Stimulated activated CD4-positive, alpha-beta T cell treated with anti-CD3 and anti-CD28 coated beads, Interleukin-4, amount 100 ng/mL, for 24 hours (primary cell): ENCODE measurements around the gene PDE4DIP.
"Not testable (repeated sequence)": the region's sequence is repeated elsewhere in the genome, so short reads cannot be mapped to it uniquely, and the experiment has no call there.

ENCODE experiments used
- DNase-seq: peaks from one replicate; pipeline ENCODE4 v3.0.0-alpha.2; 2020

PDE4DIP gene

DNA sequence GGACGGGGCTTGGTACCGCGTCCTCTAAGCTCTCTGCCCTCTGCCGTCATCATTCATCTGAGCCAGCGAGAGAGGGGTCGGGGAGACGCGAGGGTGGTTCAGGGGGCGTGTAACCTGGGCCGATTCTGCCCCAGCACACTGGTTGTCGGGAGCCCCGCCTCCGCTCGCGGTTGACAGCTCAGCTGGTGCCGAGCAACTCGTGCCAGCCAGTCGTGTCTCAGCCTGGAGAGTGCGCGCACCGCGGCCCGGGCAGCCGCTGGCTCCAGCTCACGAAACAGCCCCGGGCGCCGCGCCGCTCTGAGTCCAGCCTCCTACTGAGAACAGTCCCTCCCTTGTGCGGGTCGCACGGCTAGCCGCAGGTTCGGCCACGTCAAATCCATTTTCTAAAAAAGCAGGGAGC lies at the start of gene PDE4DIP:
Gene PDE4DIP, plus strand, starts transcription at position 209 of the 400 bp plus-strand sequence. CDS start 347 bp downstream, outside the sequence.
- DNase-seq = peak; percentile 44

DNA sequence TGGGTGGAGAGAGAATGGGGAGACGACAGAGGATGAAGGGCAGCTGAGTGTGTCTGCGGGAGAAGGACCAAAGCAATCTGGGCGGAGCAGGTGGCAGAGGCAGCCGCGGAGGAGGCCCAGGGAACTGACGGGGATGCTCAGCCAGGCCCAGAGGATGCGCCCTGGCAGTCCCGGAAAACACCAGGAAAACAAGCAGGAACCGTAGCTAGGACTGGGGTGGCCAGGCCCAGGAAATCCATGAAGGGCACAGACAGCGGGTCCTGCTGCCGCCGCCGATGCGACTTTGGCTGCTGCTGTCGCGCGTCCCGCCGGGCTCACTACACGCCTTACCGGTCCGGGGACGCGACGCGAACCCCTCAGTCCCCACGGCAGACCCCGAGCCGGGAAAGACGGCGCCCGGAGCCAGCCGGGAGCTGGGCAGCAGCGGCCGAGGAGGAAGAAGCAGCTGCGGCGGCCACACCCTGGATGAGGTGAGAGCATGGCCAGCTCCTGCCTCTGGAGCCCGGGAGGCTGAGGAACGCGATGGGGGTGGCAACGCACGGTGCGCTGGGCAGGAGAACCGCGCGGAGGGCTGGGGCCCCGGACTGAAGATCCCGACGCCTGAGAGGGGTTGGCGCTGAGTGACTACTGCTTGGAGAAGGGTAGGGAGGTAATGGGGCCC lies 35.8 kb upstream of the PDE4DIP start:
- DNase-seq = not testable (repeated sequence)

DNA sequence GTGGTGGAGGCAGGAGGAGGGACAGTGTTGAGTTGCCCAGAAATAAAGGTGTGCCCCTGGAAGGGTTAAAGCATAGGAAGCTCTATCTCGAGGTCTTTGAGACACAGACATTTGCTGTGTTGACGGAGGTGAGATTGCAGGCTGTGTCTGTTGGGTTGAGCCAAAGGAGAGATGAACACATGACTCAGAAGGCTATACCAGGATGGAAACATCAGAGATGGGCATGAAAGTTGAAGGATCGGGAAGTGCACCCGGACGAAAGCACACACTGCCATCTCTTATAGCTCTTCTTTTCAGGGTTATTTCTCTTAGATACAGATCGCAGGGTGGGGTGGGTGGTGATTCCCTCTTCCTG lies 35.3 kb upstream of the PDE4DIP start:
- not testable (repeated sequence) for DNase-seq

DNA sequence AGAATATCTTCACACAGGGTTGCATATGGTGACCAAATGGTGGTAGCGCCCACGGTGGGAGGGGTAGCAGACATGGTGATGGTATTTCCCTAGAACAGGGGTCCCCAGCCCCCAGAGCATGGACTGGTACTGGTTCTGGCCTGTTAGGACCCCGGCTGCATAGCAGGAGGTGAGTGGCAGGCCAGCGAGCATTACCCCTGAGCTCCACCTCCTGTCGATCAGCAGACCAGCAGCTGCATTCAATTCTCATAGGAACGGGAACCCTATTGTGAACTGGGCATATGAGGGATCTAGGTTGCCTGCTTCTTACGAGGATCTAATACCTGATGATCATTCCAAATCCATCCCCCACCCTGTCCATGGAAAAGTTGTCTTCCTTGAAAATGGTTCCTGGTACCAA lies 22.0 kb upstream of the PDE4DIP start:
- not testable (repeated sequence) for DNase-seq

DNA sequence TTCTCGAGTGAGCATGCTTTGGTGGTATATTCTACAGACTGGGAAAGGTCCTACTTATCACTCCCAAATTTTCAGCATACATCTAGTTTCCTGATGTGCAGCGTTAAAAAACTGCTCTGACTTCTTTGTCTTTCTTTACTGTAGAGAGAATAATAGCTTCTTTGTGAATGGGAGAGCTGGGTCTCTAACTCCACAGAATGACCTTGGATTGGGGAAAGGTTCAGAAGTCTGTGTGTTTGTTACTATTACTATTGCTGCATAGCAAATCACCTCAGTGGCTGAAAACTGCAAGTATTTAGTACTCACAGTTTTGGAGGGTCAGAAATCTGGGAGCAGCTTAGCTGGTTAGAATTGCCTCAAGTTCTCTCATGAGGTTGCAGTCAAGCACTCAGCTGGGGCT lies 20.4 kb upstream of the PDE4DIP start:
- DNase-seq = not testable (repeated sequence)

DNA sequence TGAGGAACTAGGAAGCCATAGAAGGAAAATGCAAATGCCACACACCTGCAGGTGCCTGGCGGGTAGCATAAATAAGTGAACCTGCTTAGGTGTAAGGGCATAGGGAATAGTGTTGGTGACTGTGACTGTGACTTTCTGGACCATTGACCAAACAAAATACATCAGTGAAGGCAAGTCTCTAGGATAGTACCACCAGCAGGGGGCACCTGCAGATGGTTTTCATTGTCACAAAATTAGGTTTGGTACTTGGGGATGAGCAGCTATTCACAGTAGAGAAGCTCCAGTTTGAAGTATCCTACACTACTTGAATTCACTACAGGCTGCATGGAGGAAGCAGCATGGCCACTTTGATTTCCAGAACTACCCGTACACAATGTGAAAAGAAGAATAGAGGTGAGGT lies 19.2 kb upstream of the PDE4DIP start:
- not testable (repeated sequence) for DNase-seq

DNA sequence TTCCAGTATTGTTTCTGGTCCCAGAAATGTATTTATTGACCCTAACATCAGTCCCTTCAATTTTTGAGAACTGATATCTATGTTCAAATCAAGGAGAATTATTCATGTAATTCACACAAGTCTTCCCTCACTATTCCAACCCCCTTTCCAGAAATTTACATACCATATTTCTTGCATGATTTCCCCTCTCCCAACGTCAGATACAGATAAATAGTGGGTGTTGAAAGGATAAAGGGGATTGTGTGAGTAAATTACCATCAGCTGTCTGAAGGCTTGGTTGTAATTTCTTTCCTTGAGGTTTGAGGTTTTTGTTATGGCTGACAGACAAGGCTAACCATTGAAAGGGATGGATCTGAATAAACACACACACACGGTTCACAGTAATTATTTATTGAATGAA lies 15.7 kb upstream of the PDE4DIP start:
- not testable (repeated sequence) for DNase-seq

DNA sequence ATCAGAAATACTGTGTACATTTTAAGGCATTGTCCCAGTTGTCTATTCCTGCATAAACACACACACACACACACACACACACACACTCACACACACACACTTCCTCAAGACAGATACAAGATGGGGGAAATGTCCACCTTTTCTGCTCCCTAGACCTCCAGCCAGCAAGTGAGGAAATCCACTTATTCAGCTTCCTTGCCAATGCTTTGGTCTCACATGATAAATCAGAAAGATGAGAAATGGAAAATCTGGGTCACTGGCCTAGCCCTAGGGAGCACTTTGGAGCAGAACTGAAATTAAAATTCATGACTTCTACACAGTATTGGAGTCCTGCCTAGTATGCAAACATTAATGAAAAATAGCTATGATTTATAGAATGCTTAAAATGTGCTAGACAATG lies 15.3 kb upstream of the PDE4DIP start:
- DNase-seq = not testable (repeated sequence)

DNA sequence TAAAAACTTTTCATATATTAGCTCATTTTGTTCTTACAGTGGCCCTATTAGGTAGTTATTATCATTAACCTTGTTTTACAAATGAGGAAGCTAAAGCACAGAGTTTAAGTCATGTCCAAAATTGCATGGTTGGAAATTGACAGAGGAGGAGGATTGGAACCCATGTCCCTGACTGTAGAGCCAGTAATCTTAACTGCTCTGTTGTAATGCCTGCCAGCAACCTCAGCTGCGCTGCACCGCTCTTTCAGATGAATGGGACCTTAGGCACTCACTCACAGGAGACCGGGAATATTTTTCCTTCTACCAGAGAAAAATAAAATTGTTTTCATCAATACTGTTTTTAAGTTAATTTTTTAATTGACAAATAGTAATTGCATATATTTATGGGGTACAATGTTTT lies 14.9 kb upstream of the PDE4DIP start:
- not testable (repeated sequence) for DNase-seq

DNA sequence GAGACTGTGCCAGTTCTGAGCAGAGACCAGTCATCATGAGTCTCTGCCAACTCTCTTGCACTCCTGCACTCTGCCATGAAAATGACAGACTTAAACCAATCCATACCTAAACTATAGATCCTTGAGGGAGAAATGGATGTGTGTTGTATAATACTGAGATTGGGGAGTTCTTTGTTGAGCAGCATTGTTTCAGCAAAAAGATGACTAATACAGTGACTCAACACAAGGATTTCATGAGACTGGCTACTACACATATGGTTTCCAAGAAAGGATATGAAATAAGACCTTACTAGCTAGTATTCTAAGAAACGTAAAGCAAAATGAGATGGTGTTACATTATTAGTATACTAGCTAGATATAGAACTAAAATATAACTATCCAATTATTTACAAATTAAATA lies 3.0 kb upstream of the PDE4DIP start:
- not testable (repeated sequence) for DNase-seq

DNA sequence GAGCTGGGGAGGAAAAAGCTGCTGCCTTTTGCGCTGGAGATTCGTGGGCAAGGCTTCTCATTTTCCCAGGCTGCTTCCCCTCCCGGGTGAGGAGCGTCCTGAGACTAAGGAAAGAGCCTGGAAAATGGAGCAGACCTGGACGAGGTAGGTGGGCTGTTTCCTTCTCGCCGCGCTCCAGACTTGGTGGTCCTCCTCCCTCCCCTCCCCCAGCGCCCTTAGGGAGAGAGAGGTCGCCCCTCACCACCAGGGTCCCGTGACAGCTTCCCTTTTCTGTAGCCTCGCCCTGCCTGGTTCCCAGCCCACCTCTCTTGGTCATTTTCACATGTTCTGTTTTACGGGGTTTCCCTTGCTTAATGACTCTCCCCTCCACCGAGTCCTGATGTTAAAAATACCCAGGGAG lies 423 bp downstream of the PDE4DIP start:
- not testable (repeated sequence) for DNase-seq

DNA sequence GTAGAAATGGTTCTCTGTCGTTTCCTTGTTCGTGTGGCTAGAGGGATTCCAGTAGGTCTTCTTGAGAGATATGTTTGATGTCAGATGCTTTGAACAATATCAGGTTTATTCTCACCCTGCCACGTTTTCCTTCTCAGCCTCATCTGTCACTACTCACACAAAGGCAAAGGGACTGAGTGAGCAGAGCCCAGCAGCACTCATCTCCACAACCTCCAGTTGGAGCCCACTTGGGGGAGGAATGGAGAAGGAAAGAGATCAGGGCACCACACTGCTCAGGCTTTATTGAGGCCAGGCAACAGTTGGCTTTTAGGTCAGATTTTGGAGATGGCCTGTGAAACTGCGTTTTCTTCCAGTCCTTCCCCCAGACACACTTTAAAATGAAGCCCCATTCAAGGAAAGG lies 840 bp downstream of the PDE4DIP start:
- DNase-seq = not testable (repeated sequence)

DNA sequence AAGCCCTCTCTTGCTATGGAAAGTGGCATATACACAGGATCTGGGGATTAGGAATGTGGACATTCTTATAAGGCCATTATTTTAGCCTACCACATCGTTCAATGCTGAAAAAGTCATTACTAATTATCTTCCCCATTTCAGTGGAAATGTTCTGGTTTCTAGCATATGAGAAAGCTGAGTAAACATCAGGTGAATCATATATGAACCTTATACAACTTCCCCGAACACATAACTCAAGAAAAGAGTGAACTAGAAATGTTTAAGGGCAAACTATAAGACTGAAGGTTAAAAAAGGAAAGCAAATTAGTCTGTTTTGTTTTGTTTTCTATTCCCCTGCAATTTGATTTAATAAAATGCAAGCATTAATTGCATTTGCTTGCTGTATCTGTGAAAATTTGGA lies 6.1 kb downstream of the PDE4DIP start:
- DNase-seq = not testable (repeated sequence)

DNA sequence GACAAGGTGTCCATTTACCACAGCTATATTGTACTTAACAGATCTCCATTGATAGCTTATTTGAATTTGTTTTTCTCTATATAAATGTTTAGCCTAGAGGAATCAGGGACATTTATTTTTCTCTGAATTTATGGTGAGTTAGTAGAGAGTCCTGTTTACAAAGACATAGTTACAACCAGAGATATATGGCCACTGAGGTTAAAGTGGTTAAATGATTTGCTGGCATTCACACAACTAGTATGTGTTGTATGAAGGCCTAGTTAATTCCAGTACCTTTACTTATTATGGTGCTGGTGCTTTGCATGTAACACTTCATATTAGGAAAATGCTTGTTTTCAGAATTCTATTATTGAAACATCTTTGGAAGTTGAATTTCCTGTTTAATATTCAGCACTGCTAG lies 6.6 kb downstream of the PDE4DIP start:
- DNase-seq = not testable (repeated sequence)

DNA sequence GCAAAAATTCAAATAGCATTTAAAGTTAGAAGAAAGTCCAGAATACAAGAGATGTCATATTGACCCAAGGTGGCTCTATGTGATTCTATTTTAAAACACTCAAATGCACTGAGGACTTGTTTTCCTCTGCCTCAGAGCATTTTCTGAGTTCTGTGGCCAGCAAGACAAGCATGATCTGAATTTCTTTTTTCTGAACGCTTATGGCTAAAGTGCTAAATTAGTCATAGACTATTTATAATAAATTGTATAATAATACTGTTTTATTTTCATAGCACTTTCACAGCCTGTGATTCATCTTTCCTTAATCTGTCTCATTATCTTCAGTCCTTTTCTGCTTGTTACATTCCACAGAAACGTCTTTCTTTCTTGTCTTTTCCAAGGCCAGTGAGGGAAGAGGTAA lies 7.5 kb downstream of the PDE4DIP start:
- DNase-seq = not testable (repeated sequence)

DNA sequence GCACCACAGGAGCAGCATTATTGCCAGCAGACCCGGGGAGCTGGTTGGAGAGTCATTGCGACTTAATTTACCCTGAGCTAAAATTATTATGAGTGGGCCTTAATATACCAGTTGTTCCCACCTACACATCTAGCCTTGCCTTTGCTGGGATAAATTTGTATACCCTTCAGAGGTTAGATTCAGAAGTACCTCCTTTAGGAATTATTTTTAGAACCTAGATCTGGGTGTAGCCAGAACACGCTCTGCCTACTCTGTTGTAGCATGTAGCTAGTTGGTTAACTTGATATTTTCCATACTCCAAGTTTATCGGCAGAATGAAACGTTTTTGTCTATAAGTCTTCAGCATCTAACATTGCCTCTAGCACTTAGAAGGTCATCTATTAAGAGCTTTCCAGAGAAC lies 9.1 kb downstream of the PDE4DIP start:
- DNase-seq = not testable (repeated sequence)

DNA sequence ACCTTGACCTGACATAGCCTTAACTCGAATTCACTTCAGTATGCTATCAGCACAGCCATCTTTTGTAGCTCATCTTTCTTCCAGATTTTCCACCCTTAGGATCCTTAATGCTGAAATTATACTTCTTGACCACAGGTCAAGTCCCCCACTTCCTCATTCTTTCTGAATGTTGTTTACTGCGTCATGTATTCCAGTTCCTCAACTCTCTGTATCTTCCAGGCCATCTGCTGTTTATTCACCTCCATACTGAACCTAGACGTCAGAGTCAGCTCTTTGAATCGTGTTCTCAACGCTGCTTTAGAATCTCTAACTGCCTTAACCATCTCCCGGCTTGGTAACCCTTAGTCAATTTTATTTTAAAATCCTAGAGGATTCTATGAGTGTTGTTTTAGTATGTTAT lies 9.8 kb downstream of the PDE4DIP start:
- not testable (repeated sequence) for DNase-seq

DNA sequence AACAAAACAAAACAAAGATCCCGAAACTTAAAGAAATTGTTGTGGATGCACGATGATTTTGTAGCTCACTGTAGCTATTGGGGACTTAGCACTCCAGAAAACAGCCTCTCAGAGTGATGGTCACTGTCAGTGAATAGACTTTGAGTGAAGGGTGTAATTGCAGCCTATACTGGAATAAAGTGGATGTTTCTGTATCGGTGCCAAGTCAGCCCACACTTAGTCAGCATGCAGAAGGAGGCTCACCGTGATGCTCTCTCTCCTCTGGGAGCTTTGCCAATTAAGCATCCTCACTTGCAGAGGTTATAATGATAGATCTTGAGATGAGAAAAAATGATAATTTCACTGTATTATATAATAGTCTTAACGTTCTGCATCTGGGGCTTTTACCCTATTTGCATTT lies 11.1 kb downstream of the PDE4DIP start:
- DNase-seq = not testable (repeated sequence)

DNA sequence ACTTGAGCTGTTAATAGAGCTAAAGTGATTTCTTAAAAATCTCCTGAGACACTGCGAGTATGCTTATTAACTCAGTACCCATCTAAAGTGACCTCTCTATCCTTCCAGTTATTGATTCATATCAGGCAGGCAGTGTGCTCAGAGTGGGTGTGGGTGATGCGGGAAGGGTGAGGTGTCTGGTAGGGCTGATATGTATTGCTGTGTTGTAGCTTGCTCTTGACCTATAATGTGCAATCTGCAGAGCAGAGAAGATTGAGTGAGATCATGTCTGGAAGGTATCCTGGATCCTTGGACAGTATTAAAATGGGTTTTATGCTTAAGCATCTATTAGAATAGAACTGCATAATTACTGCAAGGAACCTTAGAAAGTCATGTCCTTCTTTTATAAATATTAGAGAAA lies 15.8 kb downstream of the PDE4DIP start:
- not testable (repeated sequence) for DNase-seq

DNA sequence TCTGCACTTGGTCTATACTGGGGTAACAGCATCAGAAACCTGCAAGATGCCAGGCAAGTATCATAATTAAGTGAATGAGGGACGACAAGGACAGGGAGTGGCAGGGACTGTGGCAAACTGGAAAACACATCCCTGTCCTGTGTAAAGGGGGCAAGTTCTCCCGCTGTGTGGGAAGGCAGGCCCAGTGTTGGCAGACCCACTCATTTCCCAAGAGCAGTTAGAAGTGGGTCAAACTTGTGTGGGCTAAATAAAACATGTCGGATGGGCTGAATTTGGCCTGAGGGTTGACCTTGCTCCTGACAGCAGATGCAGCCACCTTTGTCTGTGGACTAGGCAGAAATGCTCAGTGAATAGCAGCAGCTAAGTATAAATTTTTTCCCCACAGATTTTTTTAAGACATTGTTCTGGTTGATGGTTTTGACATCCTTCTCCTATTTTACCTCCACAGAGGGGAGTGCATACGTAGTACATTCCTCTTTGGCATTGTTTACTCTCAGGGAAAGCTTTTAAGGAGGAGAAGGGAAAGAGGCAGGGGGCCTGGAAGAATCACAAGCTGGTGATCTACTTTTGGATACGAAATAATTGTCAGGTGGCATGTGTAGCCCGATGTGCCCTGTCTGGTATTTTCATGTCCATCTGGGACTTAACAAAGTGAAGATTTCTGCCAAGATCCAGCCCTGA lies 16.5 kb downstream of the PDE4DIP start:
- DNase-seq = not testable (repeated sequence)

DNA sequence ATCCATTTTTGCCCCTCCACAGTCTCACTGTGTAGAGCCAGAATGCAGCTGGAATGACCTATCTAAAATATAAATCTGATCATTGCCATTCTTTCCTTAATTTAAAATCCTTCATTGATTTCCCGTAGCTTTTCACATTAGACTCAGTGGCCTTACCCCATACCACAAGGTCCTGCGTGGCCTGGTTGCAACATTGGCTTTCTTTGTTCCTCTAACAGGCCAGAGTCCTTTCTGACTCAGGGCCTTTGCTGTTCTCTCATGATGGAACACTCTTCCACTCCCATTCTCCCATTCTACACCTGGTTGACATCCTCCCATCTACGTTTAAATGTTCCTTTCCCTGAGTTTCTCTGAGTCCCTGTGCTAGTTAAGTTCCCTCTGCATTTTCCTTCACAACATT lies 18.4 kb downstream of the PDE4DIP start:
- DNase-seq = not testable (repeated sequence)

DNA sequence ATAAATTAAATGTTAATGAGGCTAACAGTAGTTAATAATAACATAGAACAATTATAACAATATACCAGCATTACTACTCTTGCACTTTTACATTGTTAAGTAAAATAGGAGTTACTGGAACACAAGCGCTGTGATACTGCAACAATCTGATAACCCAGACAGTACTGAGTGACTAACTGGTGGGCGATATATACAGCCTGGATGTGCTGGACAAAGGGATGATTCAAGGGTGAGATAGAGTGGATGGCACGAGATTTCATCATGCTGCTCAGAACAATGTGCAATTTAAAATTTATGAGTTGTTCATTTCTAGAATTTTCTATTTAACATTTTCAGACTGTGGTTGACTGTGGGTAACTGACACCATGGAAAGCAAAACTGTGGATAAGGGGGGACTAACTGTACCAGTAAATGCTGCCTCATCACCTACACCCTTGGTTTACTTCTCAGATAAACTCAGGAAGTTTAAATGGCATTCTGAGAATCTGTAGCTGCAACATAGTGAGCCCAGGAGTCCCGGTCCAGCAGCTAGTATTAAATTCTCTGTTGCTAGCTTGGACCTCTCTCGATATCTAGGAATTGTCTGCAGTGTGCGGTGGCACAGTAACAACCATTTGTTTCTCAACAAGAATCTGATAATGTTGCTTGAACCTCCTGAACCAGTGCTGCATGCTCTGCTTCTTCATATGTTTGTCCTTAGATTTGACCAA lies 24.9 kb downstream of the PDE4DIP start:
- not testable (repeated sequence) for DNase-seq

DNA sequence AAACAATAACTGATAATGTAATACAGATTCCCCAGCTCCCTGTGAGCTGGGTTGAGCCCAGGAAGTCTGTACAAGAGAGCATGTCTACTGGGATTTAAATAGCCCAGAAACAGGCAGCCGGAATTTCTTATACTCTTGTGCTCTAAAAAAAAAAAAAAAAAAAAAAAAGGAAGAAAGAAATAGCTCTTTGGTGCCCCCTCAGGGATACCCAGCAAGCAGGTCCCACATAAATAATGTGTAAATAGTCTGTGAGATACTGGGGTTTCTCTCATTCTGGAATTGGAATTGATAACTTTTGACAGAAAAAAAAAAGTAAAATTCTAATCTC lies 25.4 kb downstream of the PDE4DIP start:
- not testable (repeated sequence) for DNase-seq
